Sigmoid colon (tissue), 7 donors: ENCODE data around the gene KCNK1. TPM values are rescaled to one million over a fixed set of nuclear protein-coding genes. Genes with fewer than 3 reads are reported as not detected.

Experiments
- DNase-seq: peaks from one replicate; pipeline ENCODE4 v3.0.0-alpha.2; 2019
- H3K27ac ChIP-seq, 4 donors: fragments of 200-600 bp; sonication (generic); one replicate each; pipeline ENCODE4 v1.5.1; 2016 to 2019; ENCODE audit warnings: mild to moderate bottlenecking in 1 of 4
- H3K27me3 ChIP-seq, 3 donors: fragments of 200-600 bp; sonication (generic); one replicate each; pipeline ENCODE4 v1.5.1; 2019; ENCODE audit warnings: mild to moderate bottlenecking in 1 of 3
- H3K36me3 ChIP-seq, 4 donors: fragments of 200-600 bp; sonication (generic); one replicate each; pipeline ENCODE4 v1.5.1; 2016 to 2019
- H3K4me1 ChIP-seq, 4 donors: fragments of 200-600 bp; sonication (generic); one replicate each; pipeline ENCODE4 v1.5.1; 2017 to 2019
- H3K4me3 ChIP-seq, 4 donors: fragments of 200-600 bp; sonication (generic); one replicate each; pipeline ENCODE4 v1.5.1; 2017 to 2019; ENCODE audit warnings: mild to moderate bottlenecking in 2 of 4, moderate library complexity in 1 of 4
- H3K9me3 ChIP-seq, 4 donors: fragments of 200-600 bp in 3 of 4; sonication (generic) in 3 of 4; one replicate each; pipeline versions ENCODE4 v1.5.1 to v1.6.1; 2013 to 2019
- EP300 ChIP-seq, 4 donors: sonication (generic); formaldehyde crosslinking; IDR thresholded peaks; one replicate each; pipeline ENCODE4 v1.6.1; 2017; ENCODE audit warnings: antibody characterized with exemption in 4 of 4
- POLR2A ChIP-seq, 2 donors: fragments of 450-650 bp; IDR thresholded peaks; one replicate each; pipeline ENCODE4 v1.6.1; 2016; ENCODE audit warnings: antibody characterized with exemption in 2 of 2, mild to moderate bottlenecking in 2 of 2, moderate library complexity in 2 of 2
- POLR2AphosphoS5 ChIP-seq, 4 donors: sonication (generic); formaldehyde crosslinking; IDR thresholded peaks; one replicate each; pipeline ENCODE4 v1.6.1; 2017; ENCODE audit warnings: antibody characterized with exemption in 4 of 4
- WGBS, 2 donors: extraction: QIAGEN DNeasy Blood & Tissue Kit; methylation state at CpG; one replicate each; pipeline ENCODE4 v1.1.7; 2013; 5-methylcytosine and 5-hydroxymethylcytosine counted together
- intact Hi-C: fragments of 100-400 bp; cut with DNase I; formaldehyde crosslinking; loops from one replicate; pipeline ENCODE4 v1.15.1; 2023
- polyA plus RNA-seq, 3 donors: library from polyadenylated mRNA; stranded (reverse); fragments of 200-250 nt; gene quantifications; one replicate each; pipeline ENCODE4 v1.2.3, GENCODE V29; 2013
- total RNA-seq, 4 donors: library from RNA; depleted of rRNA; stranded (reverse); fragments of >200 nt; gene quantifications; one replicate each; pipeline ENCODE4 v1.1.0, GENCODE V29; 2016
- TF ChIP-seq, protein P1 (sequence below), 4 experiments: fragments of 450-650 bp in 3 of 4; fragments of 200-600 bp in 1 of 4; IDR thresholded peaks; one replicate each; pipeline ENCODE4 v1.5.1; 2016 to 2019; ENCODE audit warnings: antibody characterized with exemption in 4 of 4, mild to moderate bottlenecking in 3 of 4, moderate library complexity in 2 of 4
- donor health status: healthy with polysubstance abuse.
- donor health status: Bipolar disorder and iron deficiency.
- donor health status: healthy.

The KCNK1 gene
- total and polyA plus RNA-seq, 7 donors = 0.95 to 26.8 (median 12.8) TPM; not detected in 1

DNA sequence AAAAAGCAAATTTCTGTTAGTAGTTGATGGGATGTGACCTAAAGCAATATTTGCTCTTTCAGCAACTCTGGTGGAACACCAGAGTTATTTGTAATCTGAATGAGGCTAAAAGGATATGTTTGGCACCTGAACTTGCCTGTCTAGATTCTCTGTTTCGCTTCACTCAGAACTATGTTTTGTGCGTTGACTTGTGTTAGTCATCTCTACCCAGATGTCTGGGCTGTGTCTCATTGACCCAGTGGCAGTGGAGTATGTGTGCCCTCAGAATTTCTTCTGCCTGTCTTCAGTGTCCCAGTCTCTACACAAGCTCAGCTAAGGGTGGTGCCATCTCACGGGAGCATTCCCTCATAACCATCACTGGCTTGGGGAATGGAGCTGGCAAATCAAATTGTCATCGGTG, 13.9 kb downstream of the KCNK1 start:
- H3K4me3 ChIP-seq = no peak overlapping the region
- H3K9me3 ChIP-seq = no peaks in the 10 kb centered on the region
- H3K27ac ChIP-seq = no peak overlapping the region
- H3K36me3 ChIP-seq = no peaks in the 10 kb centered on the region
- H3K4me1 ChIP-seq = no peaks in the 10 kb centered on the region
- intact Hi-C loops = no loop called here
- DNase-seq = no peak
- WGBS, 2 donors = 95 to 96% methylated on average over 4 of the region's 4 CpGs
- H3K27me3 ChIP-seq = no peaks in the 10 kb centered on the region
- TF ChIP-seq POLR2AphosphoS5 (IDR thresholded peaks at IDR 0.05) (no peak), POLR2A (IDR thresholded peaks at IDR 0.05) (no peak), EP300 (IDR thresholded peaks at IDR 0.05) (no peak)
- TF ChIP-seq, protein P1, sequence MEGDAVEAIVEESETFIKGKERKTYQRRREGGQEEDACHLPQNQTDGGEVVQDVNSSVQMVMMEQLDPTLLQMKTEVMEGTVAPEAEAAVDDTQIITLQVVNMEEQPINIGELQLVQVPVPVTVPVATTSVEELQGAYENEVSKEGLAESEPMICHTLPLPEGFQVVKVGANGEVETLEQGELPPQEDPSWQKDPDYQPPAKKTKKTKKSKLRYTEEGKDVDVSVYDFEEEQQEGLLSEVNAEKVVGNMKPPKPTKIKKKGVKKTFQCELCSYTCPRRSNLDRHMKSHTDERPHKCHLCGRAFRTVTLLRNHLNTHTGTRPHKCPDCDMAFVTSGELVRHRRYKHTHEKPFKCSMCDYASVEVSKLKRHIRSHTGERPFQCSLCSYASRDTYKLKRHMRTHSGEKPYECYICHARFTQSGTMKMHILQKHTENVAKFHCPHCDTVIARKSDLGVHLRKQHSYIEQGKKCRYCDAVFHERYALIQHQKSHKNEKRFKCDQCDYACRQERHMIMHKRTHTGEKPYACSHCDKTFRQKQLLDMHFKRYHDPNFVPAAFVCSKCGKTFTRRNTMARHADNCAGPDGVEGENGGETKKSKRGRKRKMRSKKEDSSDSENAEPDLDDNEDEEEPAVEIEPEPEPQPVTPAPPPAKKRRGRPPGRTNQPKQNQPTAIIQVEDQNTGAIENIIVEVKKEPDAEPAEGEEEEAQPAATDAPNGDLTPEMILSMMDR (IDR thresholded peaks at IDR 0.05) = no peak

DNA sequence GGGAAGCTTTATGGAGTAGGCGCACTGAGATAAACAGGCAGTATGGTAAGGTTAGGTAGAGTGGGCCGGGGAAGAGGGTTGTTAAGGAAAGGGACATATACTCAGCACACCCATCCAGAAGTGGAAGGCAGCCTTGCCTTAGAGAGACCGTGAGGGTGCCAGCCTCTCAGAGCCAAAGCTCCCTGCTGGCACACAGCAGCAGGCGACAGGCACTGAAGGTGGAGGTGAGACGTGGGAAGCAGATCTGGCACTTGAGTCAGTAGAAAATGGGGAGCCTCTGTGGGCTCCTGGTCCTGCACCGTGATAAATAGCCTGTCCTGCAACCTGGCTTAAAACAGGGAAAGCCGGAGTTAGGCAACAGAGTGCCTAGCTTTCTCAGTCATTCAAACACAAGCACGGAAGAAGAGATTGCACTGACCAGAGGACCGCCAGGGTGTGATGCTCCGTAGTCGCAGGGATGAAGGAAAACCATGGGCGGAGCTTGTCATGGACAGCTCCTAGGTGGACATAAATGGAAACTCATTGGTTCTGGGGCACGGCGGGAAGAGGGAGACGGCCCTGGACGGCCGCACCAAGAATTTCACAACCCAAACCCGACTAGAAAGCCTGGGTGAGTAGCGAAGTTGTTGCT, 15.5 kb downstream of the KCNK1 start:
- no peak for DNase-seq
- intact Hi-C loops = no loop called here
- TF ChIP-seq POLR2A (IDR thresholded peaks at IDR 0.05) (no peak), EP300 (IDR thresholded peaks at IDR 0.05) (no peak), POLR2AphosphoS5 (IDR thresholded peaks at IDR 0.05) (no peak)
- TF ChIP-seq, protein P1 (IDR thresholded peaks at IDR 0.05) = no peak
- Histone ChIP-seq H3K4me1 (no peaks in the 10 kb centered on the region), H3K9me3 (no peaks in the 10 kb centered on the region), H3K27ac (no peak overlapping the region), H3K27me3 (no peaks in the 10 kb centered on the region), H3K4me3 (no peak overlapping the region), H3K36me3 (no peaks in the 10 kb centered on the region)
- WGBS, 2 donors = 90 to 96% methylated on average over 19 of the region's 19 CpGs

DNA sequence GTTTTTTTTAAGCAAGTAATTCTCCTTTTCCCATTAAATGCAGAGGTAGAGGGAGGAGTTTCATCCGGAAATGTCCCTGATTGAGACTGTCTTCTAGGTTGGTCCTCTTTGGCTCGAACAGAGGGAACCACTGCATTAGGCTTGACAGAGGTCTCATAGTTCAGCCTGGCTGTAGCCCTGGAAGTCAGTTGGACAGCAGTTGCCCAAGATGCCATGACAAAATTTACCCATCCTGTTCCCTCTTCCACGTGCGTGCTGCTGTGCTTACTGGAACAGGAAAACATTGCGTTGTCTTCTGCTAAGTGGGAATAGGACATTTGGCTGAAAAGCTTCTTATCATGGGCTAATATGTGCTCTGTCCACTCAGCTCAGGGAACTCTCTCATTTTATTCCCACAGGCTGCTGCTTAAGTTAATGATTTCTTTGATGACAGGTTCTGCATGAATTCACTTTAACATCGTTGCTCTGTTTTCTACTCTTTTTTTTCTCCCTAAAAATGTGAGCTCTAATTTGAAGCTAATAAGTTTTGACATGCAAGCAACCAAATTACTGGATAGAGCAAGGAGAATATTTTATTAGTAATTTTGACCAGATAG, 18.0 kb downstream of the KCNK1 start:
- 78 to 83% methylated on average over 6 of the region's 6 CpGs for WGBS, 2 donors
- no peak overlapping the region for H3K4me3 ChIP-seq
- no peak for DNase-seq
- intact Hi-C loops = no loop called here
- no peaks in the 10 kb centered on the region for H3K27me3 ChIP-seq
- no peaks in the 10 kb centered on the region for H3K4me1 ChIP-seq
- no peaks in the 10 kb centered on the region for H3K9me3 ChIP-seq
- H3K36me3 ChIP-seq = no peaks in the 10 kb centered on the region
- H3K27ac ChIP-seq = no peak overlapping the region
- no peak for TF ChIP-seq POLR2A (IDR thresholded peaks at IDR 0.05)
- TF ChIP-seq, protein P1 (IDR thresholded peaks at IDR 0.05) = no peak
- no peak for TF ChIP-seq EP300 (IDR thresholded peaks at IDR 0.05)
- TF ChIP-seq POLR2AphosphoS5 (IDR thresholded peaks at IDR 0.05) = no peak

- no peak for TF ChIP-seq EP300 (IDR thresholded peaks at IDR 0.05)
- TF ChIP-seq, protein P1 (IDR thresholded peaks at IDR 0.05) = no peak
- no peak for TF ChIP-seq POLR2A (IDR thresholded peaks at IDR 0.05)
- no peak for TF ChIP-seq POLR2AphosphoS5 (IDR thresholded peaks at IDR 0.05)
- 89% methylated on average over 3 of the region's 3 CpGs for WGBS, 2 donors
- Histone ChIP-seq H3K27ac (no peak overlapping the region), H3K9me3 (no peaks in the 10 kb centered on the region), H3K27me3 (no peaks in the 10 kb centered on the region), H3K36me3 (no peaks in the 10 kb centered on the region), H3K4me1 (no peaks in the 10 kb centered on the region), H3K4me3 (no peak overlapping the region)
- DNase-seq = no peak
- intact Hi-C loops = no loop called here
These were observed 18.5 kb downstream of the KCNK1 start for GRCh38 chr1:233632436-233632835.
